WTC11 (cell line): ENCODE results near the gene LAMC3. TPM values are rescaled to one million over a fixed set of nuclear protein-coding genes. Genes with fewer than 3 reads are reported as not detected.

Source experiments
- ATAC-seq: fragments of 200-7000 bp; cut with Tn5 transposase; 2 replicates; pipeline ENCODE4 v1.10.0; 2021; ENCODE audit warnings: mild to moderate bottlenecking, moderate library complexity
- CTCF ChIA-PET: fragments of 300-600 bp; sonication (Branson Sonifier 250); formaldehyde crosslinking; loops from one replicate; lab custom pipeline; 2021; ENCODE audit warnings: antibody characterized with exemption; lab: Charles Lee
- POLR2A ChIA-PET: fragments of 350-600 bp; sonication (Branson Sonifier 250); formaldehyde crosslinking; loops from one replicate; lab custom pipeline; 2021; ENCODE audit warnings: antibody characterized with exemption; lab: Charles Lee
- DNase-seq: peaks from one replicate; pipeline ENCODE4 v3.0.0; 2021; ENCODE audit warnings: low spot score
- H3K27ac Mint-ChIP-seq: 2 replicates; pipeline ENCODE4 v1.8.0; 2021; ENCODE audit warnings: mixed read lengths
- H3K27me3 Mint-ChIP-seq: 2 replicates; pipeline ENCODE4 v1.8.0; 2021; ENCODE audit warnings: low read depth, mild to moderate bottlenecking, moderate library complexity, mixed read lengths
- H3K36me3 Mint-ChIP-seq: 2 replicates; pipeline ENCODE4 v1.8.0; 2021; ENCODE audit warnings: mixed read lengths
- H3K4me1 Mint-ChIP-seq: 2 replicates; pipeline ENCODE4 v1.8.0; 2022; ENCODE audit warnings: mixed read lengths
- H3K4me3 Mint-ChIP-seq: 2 replicates; pipeline ENCODE4 v1.8.0; 2021; ENCODE audit warnings: mild to moderate bottlenecking, moderate library complexity, mixed read lengths
- H3K9me3 Mint-ChIP-seq: 2 replicates; pipeline ENCODE4 v1.8.0; 2021; ENCODE audit warnings: mixed read lengths
- ATF3 ChIP-seq: sonication (generic); formaldehyde crosslinking; conservative IDR thresholded peaks from 2 replicates; pipeline ENCODE4 v1.8.1; 2022; ENCODE audit warnings: mild to moderate bottlenecking, missing genetic modification reagents
- E2F1 ChIP-seq: sonication (generic); formaldehyde crosslinking; IDR thresholded peaks from 2 replicates; pipeline ENCODE4 v1.8.0; 2022; ENCODE audit warnings: mild to moderate bottlenecking, missing genetic modification reagents
- ELF4 ChIP-seq: sonication (generic); formaldehyde crosslinking; IDR thresholded peaks from 2 replicates; pipeline ENCODE4 v1.8.1; 2022; ENCODE audit warnings: low read depth, mild to moderate bottlenecking, moderate library complexity, missing genetic modification reagents
- EMX1 ChIP-seq: fragments of 250-450 bp; sonication (Bioruptor Pico); IDR thresholded peaks from 2 replicates; pipeline ENCODE4 v1.8.0; 2021; ENCODE audit warnings: mild to moderate bottlenecking
- ESRRA ChIP-seq: sonication (generic); formaldehyde crosslinking; IDR thresholded peaks from 2 replicates; pipeline ENCODE4 v1.8.1; 2022; ENCODE audit warnings: mild to moderate bottlenecking, missing genetic modification reagents, borderline replicate concordance
- ETV6 ChIP-seq: sonication (generic); formaldehyde crosslinking; IDR thresholded peaks from 2 replicates; pipeline ENCODE4 v1.8.1; 2022; ENCODE audit warnings: mild to moderate bottlenecking, missing genetic modification reagents
- FOXK1 ChIP-seq: sonication (generic); formaldehyde crosslinking; IDR thresholded peaks from 2 replicates; pipeline ENCODE4 v1.8.0; 2022; ENCODE audit warnings: mild to moderate bottlenecking, moderate library complexity, missing genetic modification reagents
- IRF1 ChIP-seq: sonication (generic); formaldehyde crosslinking; IDR thresholded peaks from 2 replicates; pipeline ENCODE4 v1.8.0; 2023; ENCODE audit warnings: missing genetic modification reagents
- NFATC4 ChIP-seq: fragments of 250-450 bp; sonication (Bioruptor Pico); IDR thresholded peaks from 2 replicates; pipeline ENCODE4 v1.9.0; 2021; ENCODE audit warnings: mild to moderate bottlenecking
- NFYB ChIP-seq: sonication (generic); formaldehyde crosslinking; conservative IDR thresholded peaks from 2 replicates; pipeline ENCODE4 v1.8.0; 2022; ENCODE audit warnings: low read depth, missing genetic modification reagents
- NR1H2 ChIP-seq: sonication (generic); formaldehyde crosslinking; IDR thresholded peaks from 2 replicates; pipeline ENCODE4 v1.9.0; 2021; ENCODE audit warnings: mild to moderate bottlenecking, moderate library complexity, missing genetic modification reagents
- NR2C2 ChIP-seq: sonication (generic); formaldehyde crosslinking; IDR thresholded peaks from 2 replicates; pipeline ENCODE4 v1.8.0; 2022; ENCODE audit warnings: mild to moderate bottlenecking, missing genetic modification reagents
- NR3C1 ChIP-seq: sonication (generic); formaldehyde crosslinking; conservative IDR thresholded peaks from 2 replicates; pipeline ENCODE4 v1.8.1; 2023; ENCODE audit warnings: low read depth, mild to moderate bottlenecking, missing genetic modification reagents
- PRDM15 ChIP-seq: sonication (generic); formaldehyde crosslinking; IDR thresholded peaks from 2 replicates; pipeline ENCODE4 v1.8.0; 2022; ENCODE audit warnings: missing genetic modification reagents
- PRRX2 ChIP-seq: fragments of 250-450 bp; sonication (Bioruptor Pico); IDR thresholded peaks from 2 replicates; pipeline ENCODE4 v1.8.0; 2021; ENCODE audit warnings: mild to moderate bottlenecking
- SP1 ChIP-seq: sonication (generic); formaldehyde crosslinking; conservative IDR thresholded peaks from 2 replicates; pipeline ENCODE4 v1.8.1; 2022; ENCODE audit warnings: missing genetic modification reagents
- TEAD1 ChIP-seq: sonication (generic); formaldehyde crosslinking; IDR thresholded peaks from 2 replicates; pipeline ENCODE4 v1.8.0; 2022; ENCODE audit warnings: mild to moderate bottlenecking, missing genetic modification reagents
- ZBTB43 ChIP-seq: sonication (generic); formaldehyde crosslinking; IDR thresholded peaks from 2 replicates; pipeline ENCODE4 v1.8.1; 2023; ENCODE audit warnings: mild to moderate bottlenecking, missing genetic modification reagents
- ZMAT4 ChIP-seq: fragments of 250-450 bp; sonication (Bioruptor Pico); IDR thresholded peaks from 2 replicates; pipeline ENCODE4 v1.9.0; 2021; ENCODE audit warnings: mild to moderate bottlenecking
- ZNF263 ChIP-seq: sonication (generic); formaldehyde crosslinking; IDR thresholded peaks from 2 replicates; pipeline ENCODE4 v1.8.1; 2022; ENCODE audit warnings: low read depth, mild to moderate bottlenecking, moderate library complexity, missing genetic modification reagents
- ZNF512 ChIP-seq: sonication (generic); formaldehyde crosslinking; IDR thresholded peaks from 2 replicates; pipeline ENCODE4 v1.8.1; 2022; ENCODE audit warnings: missing genetic modification reagents, borderline replicate concordance
- ZNF671 ChIP-seq: fragments of 250-450 bp; sonication (Bioruptor Pico); IDR thresholded peaks from 2 replicates; pipeline ENCODE4 v1.8.0; 2021; ENCODE audit warnings: mild to moderate bottlenecking
- total RNA-seq: library from RNA; stranded (reverse); gene quantifications from 3 replicates; pipeline ENCODE4 v1.2.3, GENCODE V29; 2021

LAMC3 gene
- total RNA-seq, 1 experiment from 2014 or later, result 50.9 TPM

- TF ChIP-seq ZMAT4 (CRISPR knock-in tag), result no peak
These were observed 12.8 kb downstream of the LAMC3 start (continued) for GRCh38 chr9:131021785-131022184.

- Mint-ChIP-seq H3K36me3 (no peaks in the 10 kb centered on the region), H3K4me1 (no peaks in the 10 kb centered on the region; the same call in 1 of the 2 replicates), H3K27me3 (no peaks in the 10 kb centered on the region), H3K9me3 (peaks cover 3% of the 10 kb centered on the region; the same call in 1 of the 2 replicates)
- no peak for TF ChIP-seq EMX1 (CRISPR knock-in tag)
- TF ChIP-seq, all 79 proteins: peak for 0
- Mint-ChIP-seq H3K27ac (peak overlapping the region; percentile 51), H3K4me3 (no peak overlapping the region)
- ATAC-seq (no peak), DNase-seq (no peak)
- CTCF ChIA-PET, result interaction anchor here (0.8 to 3.2 kb wide), 4 partner anchors 14 to 159 kb away, joined by 3 to 10 read pairs (median 4); no protein-coding TSS in a partner anchor
- POLR2A ChIA-PET, result no interaction called here
These were observed 16.2 kb downstream of the LAMC3 start for GRCh38 chr9:131024978-131025868.

GRCh38 chr9:131025953-131026858 lies 17.2 kb downstream of the LAMC3 start:
- no peak for TF ChIP-seq ZNF671
- TF ChIP-seq PRDM15, result no peak
- no peak for TF ChIP-seq IRF1 (CRISPR knock-in tag)
- TF ChIP-seq ESRRA, result no peak
- TF ChIP-seq NFATC4 (CRISPR knock-in tag), result no peak
- TF ChIP-seq NR2C2 (CRISPR knock-in tag), result no peak
- TF ChIP-seq SP1, result no peak
- TF ChIP-seq ETV6, result no peak
- no peak for TF ChIP-seq ZNF263 (CRISPR knock-in tag)
- no peak for TF ChIP-seq NFYB (CRISPR knock-in tag)
- no peak for TF ChIP-seq FOXK1
- no peak for TF ChIP-seq ELF4 (CRISPR knock-in tag)
- no peak for TF ChIP-seq ATF3 (CRISPR knock-in tag)
- no peak for TF ChIP-seq PRRX2
- TF ChIP-seq TEAD1, result no peak
- no peak for TF ChIP-seq ZNF512 (CRISPR knock-in tag)
- no peak for TF ChIP-seq E2F1
- TF ChIP-seq ZBTB43 (CRISPR knock-in tag), result no peak
- TF ChIP-seq NR1H2 (CRISPR knock-in tag), result no peak
- TF ChIP-seq NR3C1, result no peak
- Mint-ChIP-seq H3K4me3 (no peak overlapping the region), H3K36me3 (no peaks in the 10 kb centered on the region), H3K27me3 (no peaks in the 10 kb centered on the region), H3K4me1 (no peaks in the 10 kb centered on the region; the same call in 1 of the 2 replicates), H3K27ac (no peak overlapping the region), H3K9me3 (no peaks in the 10 kb centered on the region)
- ChIA-PET CTCF (interaction anchor here (0.5 to 3.2 kb wide), 2 partner anchors 20 to 1085 kb away, joined by 7 to 10 read pairs; no protein-coding TSS in a partner anchor), POLR2A (no interaction called here)
- ATAC-seq, result no peak
- DNase-seq, result no peak
